Small intestine (tissue), 7 donors: Measurements from ENCODE around the gene P3R3URF. TPM values are rescaled to one million over a fixed set of nuclear protein-coding genes. Genes with fewer than 3 reads are reported as not detected.

ENCODE experiments used
- DNase-seq, 2 donors: peaks; one replicate each; pipeline versions ENCODE4 v3.0.0 to v3.0.0-alpha.2; 2013
- FAIRE-seq: peaks from 2 replicates; lab custom pipeline; 2012; peaks lifted over from hg19 to GRCh38; lab: Jason Lieb, UNC
- H3K27ac ChIP-seq, 3 donors: one replicate each; pipeline ENCODE4 v1.5.1; 2013; ENCODE audit warnings: low read length in 2 of 3, mild to moderate bottlenecking in 2 of 3, control low read depth in 1 of 3, inconsistent platforms in 1 of 3, low read depth in 1 of 3, moderate library complexity in 1 of 3
- H3K27me3 ChIP-seq, 3 donors: one replicate each; pipeline ENCODE4 v1.6.1; 2013; ENCODE audit warnings: low read length in 3 of 3, inconsistent platforms in 1 of 3; ENCODE audit not compliant: control insufficient read depth in 3 of 3, insufficient read depth in 3 of 3
- H3K36me3 ChIP-seq, 3 donors: one replicate each; pipeline ENCODE4 v1.6.1; 2013; ENCODE audit warnings: low read length in 3 of 3, inconsistent platforms in 1 of 3, low read depth in 1 of 3, mild to moderate bottlenecking in 1 of 3, moderate library complexity in 1 of 3; ENCODE audit not compliant: control insufficient read depth in 3 of 3, insufficient read depth in 2 of 3
- H3K4me1 ChIP-seq, 3 donors: one replicate each; pipeline ENCODE4 v1.6.1; 2013; ENCODE audit warnings: low read length in 2 of 3, inconsistent platforms in 1 of 3, low read depth in 1 of 3, mild to moderate bottlenecking in 1 of 3, moderate library complexity in 1 of 3; ENCODE audit not compliant: control insufficient read depth in 3 of 3, insufficient read depth in 2 of 3
- H3K4me3 ChIP-seq, 3 donors: one replicate each; pipeline ENCODE4 v1.5.1; 2013; ENCODE audit warnings: low read length in 3 of 3, control low read depth in 1 of 3, inconsistent platforms in 1 of 3, low read depth in 1 of 3, mild to moderate bottlenecking in 1 of 3, moderate library complexity in 1 of 3
- H3K9me3 ChIP-seq, 2 donors: one replicate each; pipeline ENCODE4 v1.6.1; 2013; ENCODE audit warnings: low read depth in 1 of 2, low read length in 1 of 2; ENCODE audit not compliant: control insufficient read depth in 2 of 2, insufficient read depth in 1 of 2
- WGBS, 3 donors: extraction: QIAGEN DNeasy Blood & Tissue Kit; methylation state at CpG; one replicate each; pipeline ENCODE4 v1.1.7; 2013; 5-methylcytosine and 5-hydroxymethylcytosine counted together
- polyA plus RNA-seq, 4 donors: library from polyadenylated mRNA; stranded (reverse) in 3 of 4; unstranded in 1 of 4; fragments of 200-250 nt in 3 of 4; fragments of 120-200 nt in 1 of 4; gene quantifications; one replicate each; pipeline versions ENCODE4 v1.2.1 to v1.2.3, GENCODE V29; 2013
- donor health status: healthy with polysubstance abuse.
- donor health status: control.
- donor health status: control.
- donor health status: Bipolar disorder and iron deficiency.
- donor health status: healthy.

Gene P3R3URF
- polyA plus RNA-seq, 4 donors: not detected

- Histone ChIP-seq H3K9me3 (no peaks in the 10 kb centered on the region), H3K4me1 (no peaks in the 10 kb centered on the region), H3K36me3 (no peaks in the 10 kb centered on the region), H3K4me3 (no peak overlapping the region), H3K27ac (no peak overlapping the region), H3K27me3 (no peaks in the 10 kb centered on the region)
- DNase-seq: no peak
- FAIRE-seq: no peak
Measured at GRCh38 chr1:46215504-46215903, 39.2 kb upstream of the P3R3URF start.

DNA sequence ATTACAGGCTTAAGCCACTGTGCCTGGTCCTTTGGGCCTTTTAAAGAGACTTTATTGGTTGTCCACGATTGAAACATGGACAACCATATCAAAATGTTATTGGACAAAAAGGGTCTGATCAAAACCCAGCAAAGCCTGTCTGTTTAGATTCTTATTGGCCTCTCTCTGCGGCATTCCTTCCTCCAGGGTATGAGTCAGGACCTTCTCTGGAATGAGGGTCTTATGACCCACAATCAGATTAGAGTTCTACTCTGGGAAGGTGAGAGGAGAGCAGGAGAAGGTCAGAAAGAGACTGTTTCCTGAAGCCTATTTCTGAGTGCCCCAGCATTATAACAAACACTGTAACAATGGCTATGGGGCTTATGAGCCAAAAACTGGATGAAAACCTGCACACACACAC is 34.8 kb upstream of the P3R3URF start:
- H3K9me3 ChIP-seq: no peaks in the 10 kb centered on the region

DNA sequence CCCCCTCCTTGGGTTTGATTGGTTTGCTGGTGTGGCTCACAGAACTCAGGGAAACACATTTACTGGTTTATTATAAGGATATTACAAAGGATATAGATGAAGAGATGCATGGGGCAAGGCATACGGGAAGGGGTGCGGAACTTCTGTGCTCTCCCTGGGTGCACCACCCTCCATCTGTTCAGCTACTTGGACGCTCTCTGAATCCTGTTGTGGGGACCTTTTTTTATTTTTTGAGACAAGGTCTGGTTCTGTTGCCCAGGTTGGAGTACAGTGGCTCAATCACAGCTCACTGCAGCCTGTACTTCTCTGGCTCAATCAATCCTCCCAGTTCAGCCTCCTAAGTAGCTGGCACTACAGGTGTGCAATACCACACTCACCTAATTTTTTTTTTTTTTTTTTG is 34.3 kb upstream of the P3R3URF start:
- no peak for FAIRE-seq
- H3K36me3 ChIP-seq: no peaks in the 10 kb centered on the region
- no peaks in the 10 kb centered on the region for H3K4me1 ChIP-seq
- H3K27ac ChIP-seq: no peak overlapping the region
- H3K4me3 ChIP-seq: no peak overlapping the region
- DNase-seq: no peak
- no peaks in the 10 kb centered on the region for H3K9me3 ChIP-seq
- H3K27me3 ChIP-seq: no peaks in the 10 kb centered on the region
- WGBS, 3 donors: 92 to 93% (median 92%) methylated on average over 3 of the region's 3 CpGs

More for the DNA sequence above, 34.8 kb upstream of the P3R3URF start:
- Histone ChIP-seq H3K27me3 (no peaks in the 10 kb centered on the region), H3K27ac (no peak overlapping the region), H3K4me1 (no peaks in the 10 kb centered on the region), H3K4me3 (no peak overlapping the region), H3K36me3 (no peaks in the 10 kb centered on the region)
- WGBS, 3 donors: 69 to 82% (median 72%) methylated on average over 2 of the region's 2 CpGs
- FAIRE-seq: no peak
- no peak for DNase-seq

- H3K27ac ChIP-seq: no peak overlapping the region
- no peaks in the 10 kb centered on the region for H3K9me3 ChIP-seq
- FAIRE-seq: no peak
- H3K4me1 ChIP-seq: peaks cover 0 to 7% (median 0%) of the 10 kb centered on the region in 3 donors
- WGBS, 3 donors: 81 to 94% (median 82%) methylated on average over 2 of the region's 2 CpGs
- no peak overlapping the region for H3K4me3 ChIP-seq
- no peaks in the 10 kb centered on the region for H3K36me3 ChIP-seq
- H3K27me3 ChIP-seq: peaks cover 0 to 5% (median 0%) of the 10 kb centered on the region in 3 donors
- no peak for DNase-seq
Measured at GRCh38 chr1:46206399-46206798, 30.1 kb upstream of the P3R3URF start.

DNA sequence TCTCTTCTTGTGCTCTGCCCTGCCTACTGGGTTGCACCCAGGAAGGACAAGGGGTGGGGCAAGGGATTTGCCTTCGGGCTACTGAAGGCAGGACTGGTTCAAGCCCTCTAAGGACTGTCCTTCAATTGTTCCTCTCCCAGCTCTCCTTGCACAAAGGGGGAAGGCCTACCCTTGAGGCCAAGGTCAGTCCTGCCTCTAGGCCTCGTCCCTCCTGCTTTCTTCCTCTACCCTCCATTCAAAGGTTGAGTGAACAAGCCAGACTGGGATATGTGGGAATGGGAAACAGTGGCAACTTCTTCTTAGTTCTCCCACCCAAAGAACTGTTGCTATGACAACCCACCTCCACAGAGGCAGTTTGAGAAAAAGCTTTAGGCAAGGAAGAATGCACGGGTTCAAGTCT is 29.5 kb upstream of the P3R3URF start:
- Histone ChIP-seq H3K4me1 (peaks cover 0 to 7% (median 0%) of the 10 kb centered on the region in 3 donors), H3K9me3 (no peaks in the 10 kb centered on the region), H3K36me3 (no peaks in the 10 kb centered on the region), H3K27ac (no peak overlapping the region), H3K27me3 (peaks cover 0 to 5% (median 0%) of the 10 kb centered on the region in 3 donors), H3K4me3 (no peak overlapping the region)
- 42 to 60% (median 49%) methylated on average over 3 of the region's 3 CpGs for WGBS, 3 donors
- DNase-seq: peak in 1 of 2 donors; percentile 26
- FAIRE-seq: no peak

DNA sequence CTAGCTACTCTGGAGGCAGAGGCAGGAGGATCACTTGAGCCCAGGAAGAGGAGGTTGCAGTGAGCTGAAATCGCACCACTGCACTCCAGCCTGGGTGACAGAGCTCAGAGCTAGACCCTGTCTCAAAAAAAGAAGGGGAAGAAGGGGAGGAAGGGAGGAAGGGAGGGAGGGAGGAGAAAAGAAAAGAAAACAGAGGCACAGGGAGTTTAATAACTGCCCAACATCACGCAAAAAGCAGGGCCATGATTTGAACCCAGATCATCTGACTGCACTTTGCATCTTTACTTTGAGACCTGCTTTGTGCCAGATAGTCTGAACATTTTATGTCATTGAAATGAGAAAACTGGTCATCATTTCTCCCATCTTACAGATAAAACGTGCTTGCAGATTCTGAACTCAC is 28.9 kb upstream of the P3R3URF start:
- no peak overlapping the region for H3K4me3 ChIP-seq
- DNase-seq: no peak
- FAIRE-seq: no peak

DNA sequence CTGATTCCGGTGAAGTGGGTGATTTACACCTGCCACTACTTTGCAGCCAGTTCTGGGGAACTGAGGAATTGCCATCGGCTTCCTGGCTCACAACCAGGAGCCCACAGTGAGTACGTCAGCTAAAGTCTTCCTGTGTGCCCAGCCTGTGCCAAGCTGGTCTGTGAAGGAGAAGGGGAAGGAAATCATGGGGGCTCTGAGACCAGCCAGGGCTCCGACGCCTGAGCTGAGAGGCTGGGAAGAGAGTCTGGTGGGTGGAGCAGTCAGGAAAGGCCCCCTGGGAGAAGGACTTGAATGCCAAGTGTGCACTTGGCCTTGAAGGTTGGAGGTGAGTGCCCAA is 28.1 kb upstream of the P3R3URF start:
- H3K27ac ChIP-seq: peak overlapping the region in 1 of 3 donors; percentile 44
- H3K4me3 ChIP-seq: no peak overlapping the region
- peaks cover 0 to 5% (median 0%) of the 10 kb centered on the region in 3 donors for H3K27me3 ChIP-seq
- FAIRE-seq (no peak), DNase-seq (no peak)
- no peaks in the 10 kb centered on the region for H3K36me3 ChIP-seq
- no peaks in the 10 kb centered on the region for H3K9me3 ChIP-seq
- WGBS, 3 donors: 52 to 74% (median 74%) methylated on average over 5 of the region's 5 CpGs
- peaks cover 0 to 7% (median 0%) of the 10 kb centered on the region in 3 donors for H3K4me1 ChIP-seq

More for the DNA sequence above, 28.9 kb upstream of the P3R3URF start:
- peaks cover 0 to 5% (median 0%) of the 10 kb centered on the region in 3 donors for H3K27me3 ChIP-seq
- no peaks in the 10 kb centered on the region for H3K36me3 ChIP-seq
- H3K9me3 ChIP-seq: no peaks in the 10 kb centered on the region
- H3K4me1 ChIP-seq: peaks cover 0 to 7% (median 0%) of the 10 kb centered on the region in 3 donors
- 67 to 75% (median 74%) methylated on average over 3 of the region's 3 CpGs for WGBS, 3 donors
- no peak overlapping the region for H3K27ac ChIP-seq

DNA sequence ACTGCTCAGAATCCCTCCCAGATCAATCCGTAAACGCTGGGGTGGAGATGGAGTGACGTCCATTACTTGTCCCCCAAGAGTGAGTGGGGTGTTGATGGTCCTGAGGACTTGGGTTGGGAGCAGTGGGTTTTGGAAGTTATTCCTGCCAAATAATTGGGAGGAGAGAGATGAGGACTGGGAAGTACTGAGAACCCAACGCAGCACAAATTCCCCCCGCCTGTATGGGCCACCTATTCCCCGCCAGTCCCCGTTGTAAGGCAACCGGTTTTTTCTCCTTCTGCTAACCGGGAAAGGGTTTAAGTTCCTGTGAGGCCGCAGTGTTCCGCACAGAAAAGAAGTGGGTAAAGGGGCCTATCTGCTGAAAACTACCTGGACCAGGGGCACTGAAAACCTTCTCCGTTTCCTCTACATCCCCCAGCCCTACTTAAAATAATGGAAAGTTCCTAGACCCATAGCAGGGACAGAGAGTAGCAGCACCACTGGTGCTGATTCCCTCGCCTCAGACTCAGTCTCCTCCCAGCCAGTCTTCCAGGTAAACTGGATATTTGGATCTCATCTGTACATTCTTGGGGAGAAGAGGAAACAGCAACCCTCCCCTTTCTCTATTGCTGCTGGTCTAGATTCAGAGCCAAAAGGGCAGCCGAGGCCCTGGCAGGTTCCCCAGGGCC is 27.6 kb upstream of the P3R3URF start:
- Histone ChIP-seq H3K9me3 (no peaks in the 10 kb centered on the region), H3K4me3 (peak overlapping the region in 2 of 3 donors; percentile 12 to 55), H3K27me3 (peaks cover 0 to 5% (median 0%) of the 10 kb centered on the region in 3 donors), H3K36me3 (no peaks in the 10 kb centered on the region), H3K27ac (peak overlapping the region in 1 of 3 donors; percentile 44), H3K4me1 (peaks cover 0 to 7% (median 0%) of the 10 kb centered on the region in 3 donors)
- DNase-seq (no peak), FAIRE-seq (no peak)
- WGBS, 3 donors: 54 to 81% (median 75%) methylated on average over 14 of the region's 14 CpGs
